Measurements from ENCODE around the gene DLG5.

DNA sequence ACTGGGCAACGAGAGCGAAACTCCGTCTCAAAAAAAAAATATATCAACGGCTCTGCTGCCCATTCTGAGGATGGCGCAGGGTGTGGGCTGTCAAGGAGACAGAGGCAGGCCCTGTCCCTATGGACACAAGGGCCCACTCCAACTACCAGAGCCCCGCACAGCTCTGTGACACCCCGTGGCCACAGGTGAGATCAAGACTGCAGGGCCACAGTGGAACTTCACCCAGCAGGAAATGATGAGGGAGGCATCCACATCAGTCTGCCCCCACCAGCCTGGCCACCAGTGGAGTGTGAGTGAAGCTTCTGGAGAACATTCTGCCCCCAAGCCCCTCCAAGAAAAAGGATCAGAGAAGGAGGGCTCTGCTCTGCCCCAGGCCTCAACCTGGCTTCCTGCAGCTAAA lies 136.7 kb downstream of the DLG5 start:
- TF ChIP-seq, protein P1, sequence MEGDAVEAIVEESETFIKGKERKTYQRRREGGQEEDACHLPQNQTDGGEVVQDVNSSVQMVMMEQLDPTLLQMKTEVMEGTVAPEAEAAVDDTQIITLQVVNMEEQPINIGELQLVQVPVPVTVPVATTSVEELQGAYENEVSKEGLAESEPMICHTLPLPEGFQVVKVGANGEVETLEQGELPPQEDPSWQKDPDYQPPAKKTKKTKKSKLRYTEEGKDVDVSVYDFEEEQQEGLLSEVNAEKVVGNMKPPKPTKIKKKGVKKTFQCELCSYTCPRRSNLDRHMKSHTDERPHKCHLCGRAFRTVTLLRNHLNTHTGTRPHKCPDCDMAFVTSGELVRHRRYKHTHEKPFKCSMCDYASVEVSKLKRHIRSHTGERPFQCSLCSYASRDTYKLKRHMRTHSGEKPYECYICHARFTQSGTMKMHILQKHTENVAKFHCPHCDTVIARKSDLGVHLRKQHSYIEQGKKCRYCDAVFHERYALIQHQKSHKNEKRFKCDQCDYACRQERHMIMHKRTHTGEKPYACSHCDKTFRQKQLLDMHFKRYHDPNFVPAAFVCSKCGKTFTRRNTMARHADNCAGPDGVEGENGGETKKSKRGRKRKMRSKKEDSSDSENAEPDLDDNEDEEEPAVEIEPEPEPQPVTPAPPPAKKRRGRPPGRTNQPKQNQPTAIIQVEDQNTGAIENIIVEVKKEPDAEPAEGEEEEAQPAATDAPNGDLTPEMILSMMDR (IDR thresholded peaks at IDR 0.05), result no peak
- no peak for TF ChIP-seq POLR2A (IDR thresholded peaks at IDR 0.05)
